Mesenchymal stem cell (in vitro differentiated cells and primary cell): ENCODE data around the gene CCDC171.
A peak's percentile ranks its signal among the peaks of the same experiment; 100 is the strongest.

Experiments used
- DNase-seq: peaks from one replicate; pipeline ENCODE4 v3.0.0-alpha.2; 2013
- H2AFZ ChIP-seq: one replicate; pipeline ENCODE4 v1.6.1; 2013; ENCODE audit warnings: low read depth, mild to moderate bottlenecking, control low read depth, inconsistent platforms, low read length, moderate library complexity
- H2AK5ac ChIP-seq: 2 replicates; pipeline ENCODE4 v1.6.1; 2013; ENCODE audit warnings: low read length, moderate library complexity, mild to moderate bottlenecking, inconsistent platforms; ENCODE audit not compliant: severe bottlenecking
- H2BK120ac ChIP-seq: one replicate; pipeline ENCODE4 v1.6.1; 2013; ENCODE audit warnings: low read depth, mild to moderate bottlenecking, inconsistent platforms, low read length, moderate library complexity
- H2BK12ac ChIP-seq, 2 experiments: one replicate each; pipeline ENCODE4 v1.6.1; 2013; ENCODE audit warnings: inconsistent platforms in 2 of 2, low read length in 2 of 2, mild to moderate bottlenecking in 2 of 2, moderate library complexity in 2 of 2, control low read depth in 1 of 2
- H2BK15ac ChIP-seq: one replicate; pipeline ENCODE4 v1.6.1; 2013; ENCODE audit warnings: mild to moderate bottlenecking, low read depth, inconsistent platforms; ENCODE audit not compliant: poor library complexity, severe bottlenecking
- H2BK5ac ChIP-seq: 2 replicates; pipeline ENCODE4 v1.6.1; 2013; ENCODE audit warnings: low read depth, mild to moderate bottlenecking, low read length, control low read depth, inconsistent platforms; ENCODE audit not compliant: poor library complexity, severe bottlenecking
- H3K14ac ChIP-seq, 2 experiments: one replicate each; pipeline ENCODE4 v1.6.1; 2013; ENCODE audit warnings: inconsistent platforms in 2 of 2, low read length in 2 of 2, control low read depth in 1 of 2, mild to moderate bottlenecking in 1 of 2, moderate library complexity in 1 of 2
- H3K18ac ChIP-seq, 2 experiments: one replicate each; pipeline ENCODE4 v1.6.1; 2013; ENCODE audit warnings: inconsistent platforms in 2 of 2, low read length in 2 of 2, control low read depth in 1 of 2, low read depth in 1 of 2, mild to moderate bottlenecking in 1 of 2
- H3K23ac ChIP-seq, 2 experiments: one replicate each; pipeline ENCODE4 v1.6.1; 2013; ENCODE audit warnings: inconsistent platforms in 2 of 2, low read length in 2 of 2, mild to moderate bottlenecking in 2 of 2, moderate library complexity in 2 of 2, control low read depth in 1 of 2
- H3K27ac ChIP-seq: 2 replicates; pipeline ENCODE4 v1.5.1; 2013; ENCODE audit warnings: mild to moderate bottlenecking, moderate library complexity, low read length, control low read depth, inconsistent platforms; ENCODE audit not compliant: poor library complexity, severe bottlenecking
- H3K27me3 ChIP-seq, 2 experiments: 2 replicates each; pipeline versions ENCODE4 v1.6.1 to v1.7.0; 2013; ENCODE audit warnings: low read length in 2 of 2, mild to moderate bottlenecking in 2 of 2, moderate library complexity in 2 of 2, control low read depth in 1 of 2, inconsistent platforms in 1 of 2; ENCODE audit not compliant: control insufficient read depth in 1 of 2, insufficient read depth in 1 of 2
- H3K36me3 ChIP-seq, 2 experiments: 2 replicates each; pipeline versions ENCODE4 v1.6.1 to v1.7.0; 2013; ENCODE audit warnings: low read length in 2 of 2, control low read depth in 1 of 2, inconsistent platforms in 1 of 2, low read depth in 1 of 2, mild to moderate bottlenecking in 1 of 2; ENCODE audit not compliant: insufficient read depth in 2 of 2, control insufficient read depth in 1 of 2
- H3K4ac ChIP-seq, 2 experiments: one replicate each; pipeline ENCODE4 v1.6.1; 2013; ENCODE audit warnings: inconsistent platforms in 2 of 2, low read length in 2 of 2, mild to moderate bottlenecking in 2 of 2, moderate library complexity in 2 of 2, control low read depth in 1 of 2, low read depth in 1 of 2
- H3K4me1 ChIP-seq: 2 replicates; pipeline ENCODE4 v1.6.1; 2013; ENCODE audit warnings: low read depth, low read length, control low read depth; ENCODE audit not compliant: control insufficient read depth, insufficient read depth
- H3K4me2 ChIP-seq: 2 replicates; pipeline ENCODE4 v1.6.1; 2013; ENCODE audit warnings: low read length, mild to moderate bottlenecking, inconsistent platforms; ENCODE audit not compliant: poor library complexity, severe bottlenecking
- H3K4me3 ChIP-seq, 2 experiments: 2 replicates each; pipeline versions ENCODE4 v1.5.1 to v1.7.0; 2013; ENCODE audit warnings: low read length in 2 of 2, mild to moderate bottlenecking in 2 of 2, control low read depth in 1 of 2, low read depth in 1 of 2; ENCODE audit not compliant: insufficient read depth in 1 of 2
- H3K79me1 ChIP-seq: replicated peaks from 2 replicates; pipeline ENCODE4 v1.6.1; 2013; ENCODE audit warnings: mild to moderate bottlenecking, control low read depth, low read length, inconsistent platforms; ENCODE audit not compliant: poor library complexity, severe bottlenecking
- H3K9ac ChIP-seq: 2 replicates; pipeline ENCODE4 v1.7.0; 2013; ENCODE audit warnings: mild to moderate bottlenecking, low read length, moderate library complexity
- H3K9me3 ChIP-seq: 2 replicates; pipeline ENCODE4 v1.7.0; 2013; ENCODE audit warnings: mild to moderate bottlenecking, low read length; ENCODE audit not compliant: control insufficient read depth
- H4K8ac ChIP-seq: one replicate; pipeline ENCODE4 v1.6.1; 2013; ENCODE audit warnings: inconsistent platforms, mild to moderate bottlenecking, low read length, moderate library complexity
- H4K91ac ChIP-seq: one replicate; pipeline ENCODE4 v1.6.1; 2013; ENCODE audit warnings: mild to moderate bottlenecking, low read length, inconsistent platforms
- WGBS: methylation state at CpG from one replicate; pipeline ENCODE4 v1.1.7; 2013; ENCODE audit warnings: mixed read lengths; 5-methylcytosine and 5-hydroxymethylcytosine counted together

Gene CCDC171

DNA sequence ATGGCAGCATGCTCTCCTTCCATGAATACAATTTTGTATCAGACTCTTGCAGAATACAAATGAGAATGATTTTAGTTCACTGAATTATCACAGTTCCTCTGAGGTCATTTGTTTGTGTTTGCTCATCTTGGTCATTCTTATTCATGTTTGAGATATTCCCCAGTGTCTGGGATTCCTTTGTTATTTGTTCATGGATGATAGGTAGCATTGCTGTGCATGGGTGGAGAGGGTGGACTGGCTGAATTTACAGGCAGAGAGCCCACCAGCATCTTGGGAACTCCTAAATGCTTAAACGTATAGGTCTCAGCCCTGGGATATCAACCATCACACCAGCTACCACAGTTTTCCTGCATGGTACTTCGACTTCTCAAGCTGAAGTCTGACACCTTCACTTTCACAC lies 459.8 kb downstream of the CCDC171 start:
- H2BK5ac ChIP-seq = no peak overlapping the region
- peak overlapping the region in 1 of 2 experiments; percentile 6 for H3K18ac ChIP-seq
- no peak overlapping the region for H3K9ac ChIP-seq
- H2BK120ac ChIP-seq = no peak overlapping the region
- H3K79me1 ChIP-seq = no peaks in the 10 kb centered on the region
- no peak overlapping the region for H2AFZ ChIP-seq
- DNase-seq = peak; percentile 49
- H4K8ac ChIP-seq = no peak overlapping the region
- H3K14ac ChIP-seq = no peak overlapping the region
- H3K9me3 ChIP-seq = peaks cover 20% of the 10 kb centered on the region
- no peak overlapping the region for H3K4ac ChIP-seq
- H3K27ac ChIP-seq = no peak overlapping the region
- no peak overlapping the region for H4K91ac ChIP-seq
- H3K4me2 ChIP-seq = no peak overlapping the region
- H2BK15ac ChIP-seq = no peak overlapping the region
- H3K27me3 ChIP-seq = no peaks in the 10 kb centered on the region
- H2AK5ac ChIP-seq = no peak overlapping the region
- peaks cover 2% of the 10 kb centered on the region for H3K4me1 ChIP-seq
- 79% methylated on average over 2 of the region's 2 CpGs for WGBS
- no peak overlapping the region for H3K23ac ChIP-seq
- H2BK12ac ChIP-seq = peak overlapping the region in 1 of 2 experiments; percentile 63
- no peak overlapping the region for H3K4me3 ChIP-seq
- H3K36me3 ChIP-seq = no peaks in the 10 kb centered on the region

DNA sequence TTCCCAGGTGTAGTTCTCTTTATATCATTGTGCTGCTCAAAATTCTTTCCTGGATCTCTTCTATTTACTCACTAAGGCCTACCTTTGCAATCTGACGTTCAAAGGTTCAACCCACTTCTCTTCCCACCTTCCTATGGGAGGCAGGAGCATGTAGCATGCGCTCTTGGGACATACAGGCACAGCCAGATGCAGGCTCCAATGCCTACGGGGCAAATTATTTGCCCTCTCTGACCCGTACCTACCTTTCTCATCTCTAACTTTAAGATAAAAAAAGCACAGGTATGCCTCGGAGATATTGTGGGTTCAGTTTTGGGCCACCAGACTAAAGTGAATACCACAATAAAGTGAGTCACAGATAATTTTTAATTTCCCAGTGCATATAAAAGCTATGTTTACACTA lies 460.5 kb downstream of the CCDC171 start:
- H3K27me3 ChIP-seq = no peaks in the 10 kb centered on the region
- H2BK5ac ChIP-seq = no peak overlapping the region
- H3K36me3 ChIP-seq = no peaks in the 10 kb centered on the region
- H3K4ac ChIP-seq = no peak overlapping the region
- peaks cover 2% of the 10 kb centered on the region for H3K4me1 ChIP-seq
- no peak overlapping the region for H2AK5ac ChIP-seq
- no peak overlapping the region for H2AFZ ChIP-seq
- no peak overlapping the region for H3K9ac ChIP-seq
- H3K23ac ChIP-seq = no peak overlapping the region
- no peak overlapping the region for H4K91ac ChIP-seq
- H3K79me1 ChIP-seq = no peaks in the 10 kb centered on the region
- H2BK120ac ChIP-seq = no peak overlapping the region
- DNase-seq = no peak
- WGBS = 95% methylated on average over 4 of the region's 5 CpGs
- no peak overlapping the region for H2BK15ac ChIP-seq
- no peak overlapping the region for H4K8ac ChIP-seq
- H3K4me3 ChIP-seq = no peak overlapping the region
- no peak overlapping the region for H3K18ac ChIP-seq
- H3K27ac ChIP-seq = no peak overlapping the region
- H3K4me2 ChIP-seq = no peak overlapping the region
- no peak overlapping the region for H2BK12ac ChIP-seq
- H3K14ac ChIP-seq = no peak overlapping the region
- H3K9me3 ChIP-seq = peaks cover 23% of the 10 kb centered on the region

DNA sequence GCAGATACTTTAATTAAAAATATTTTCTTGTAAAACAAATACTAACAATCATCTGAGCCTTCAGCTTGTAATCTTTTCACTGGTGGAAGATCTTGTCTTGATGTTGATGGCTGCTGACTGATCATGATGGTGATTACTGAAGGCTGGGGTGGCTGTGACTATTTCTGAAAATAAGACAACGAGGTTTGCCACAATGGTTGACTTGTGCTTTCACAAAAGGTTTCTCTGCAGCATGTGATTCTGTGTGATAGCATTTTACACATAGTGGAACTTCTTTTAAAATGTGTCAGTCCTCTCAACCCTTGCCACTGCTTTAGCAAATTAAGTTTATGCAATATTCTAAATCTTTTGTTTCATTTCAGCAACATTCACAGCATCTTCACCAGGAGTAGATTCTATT lies 461.0 kb downstream of the CCDC171 start:
- Histone ChIP-seq H4K8ac (no peak overlapping the region), H2BK120ac (no peak overlapping the region), H3K36me3 (no peaks in the 10 kb centered on the region), H2BK12ac (no peak overlapping the region), H3K23ac (no peak overlapping the region), H3K9ac (no peak overlapping the region), H2BK5ac (no peak overlapping the region), H3K18ac (no peak overlapping the region), H3K14ac (no peak overlapping the region), H4K91ac (no peak overlapping the region), H3K4ac (no peak overlapping the region), H3K4me1 (peaks cover 2% of the 10 kb centered on the region), H3K4me2 (no peak overlapping the region), H2AFZ (no peak overlapping the region), H2BK15ac (no peak overlapping the region), H3K27me3 (no peaks in the 10 kb centered on the region), H3K9me3 (peaks cover 27% of the 10 kb centered on the region), H3K79me1 (no peaks in the 10 kb centered on the region), H2AK5ac (no peak overlapping the region), H3K4me3 (no peak overlapping the region), H3K27ac (no peak overlapping the region)
- DNase-seq = no peak
- WGBS = 67% methylated on average over 1 of the region's 1 CpG

DNA sequence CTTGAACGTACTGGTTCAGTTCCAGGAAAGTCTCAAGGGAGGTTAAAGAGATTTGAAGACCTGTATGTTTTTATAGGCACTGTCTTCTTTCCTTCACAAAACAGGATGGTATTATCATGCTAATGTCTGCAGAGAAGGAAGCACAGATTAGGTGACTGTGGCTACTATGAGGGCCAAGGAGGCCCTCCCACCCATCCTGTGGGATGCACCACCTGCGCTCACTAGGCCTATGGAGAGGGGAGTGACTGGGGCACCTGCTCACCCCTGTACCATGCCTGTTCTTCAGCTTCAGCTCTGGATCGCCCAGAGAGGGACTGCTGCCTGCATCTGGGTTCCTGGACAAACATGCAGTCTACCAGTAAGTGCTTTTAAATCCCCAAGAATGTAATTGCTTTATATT lies 469.4 kb downstream of the CCDC171 start:
- Histone ChIP-seq H3K23ac (no peak overlapping the region), H3K14ac (no peak overlapping the region), H3K79me1 (no peaks in the 10 kb centered on the region), H3K36me3 (no peaks in the 10 kb centered on the region), H3K9ac (no peak overlapping the region), H2BK12ac (no peak overlapping the region), H3K9me3 (peaks cover 23% of the 10 kb centered on the region), H2AFZ (no peak overlapping the region), H3K4me2 (no peak overlapping the region), H2BK120ac (no peak overlapping the region), H2AK5ac (no peak overlapping the region), H3K27ac (no peak overlapping the region), H4K8ac (no peak overlapping the region), H3K27me3 (no peaks in the 10 kb centered on the region), H3K4me3 (no peak overlapping the region), H3K4ac (no peak overlapping the region), H2BK5ac (no peak overlapping the region), H2BK15ac (no peak overlapping the region), H4K91ac (no peak overlapping the region), H3K18ac (no peak overlapping the region), H3K4me1 (peaks cover 1% of the 10 kb centered on the region)
- 75% methylated on average over 3 of the region's 3 CpGs for WGBS
- no peak for DNase-seq
